Adrenal gland (tissue), 5 donors: ENCODE measurements around the gene ZNF792.

Source experiments
- CTCF ChIP-seq, 6 experiments: fragments of 450-650 bp in 4 of 6; fragments of 200-600 bp in 2 of 6; sonication (generic) in 1 of 6; IDR thresholded peaks; 1 replicate in 5 of 6; 2 replicates in 1 of 6; pipeline versions ENCODE4 v1.5.1 to v1.8.0; 2016 to 2021; ENCODE audit warnings: antibody characterized with exemption in 6 of 6, mild to moderate bottlenecking in 2 of 6, moderate library complexity in 1 of 6
- POLR2A ChIP-seq, 2 donors: fragments of 450-650 bp; IDR thresholded peaks; one replicate each; pipeline ENCODE4 v1.6.1; 2017; ENCODE audit warnings: antibody characterized with exemption in 2 of 2, mild to moderate bottlenecking in 2 of 2, moderate library complexity in 1 of 2
- donor health status: DM: no; HTN: no; CAD: no.

- no peak for TF ChIP-seq CTCF (IDR thresholded peaks at IDR 0.05)
- TF ChIP-seq POLR2A (IDR thresholded peaks at IDR 0.05), result no peak
Measured at GRCh38 chr19:34974646-34975045, 10.6 kb upstream of the ZNF792 start.
